Measurements from ENCODE around the gene WBP2. TPM values are rescaled to one million over a fixed set of nuclear protein-coding genes. Genes with fewer than 3 reads are reported as not detected.

WBP2 gene
- total and polyA plus RNA-seq, 10 of the 15 experiments (the other 5 are each of a cell fraction or from before 2014, with no cell fraction given), result 1.5 to 57.3 (median 27.5) TPM

DNA sequence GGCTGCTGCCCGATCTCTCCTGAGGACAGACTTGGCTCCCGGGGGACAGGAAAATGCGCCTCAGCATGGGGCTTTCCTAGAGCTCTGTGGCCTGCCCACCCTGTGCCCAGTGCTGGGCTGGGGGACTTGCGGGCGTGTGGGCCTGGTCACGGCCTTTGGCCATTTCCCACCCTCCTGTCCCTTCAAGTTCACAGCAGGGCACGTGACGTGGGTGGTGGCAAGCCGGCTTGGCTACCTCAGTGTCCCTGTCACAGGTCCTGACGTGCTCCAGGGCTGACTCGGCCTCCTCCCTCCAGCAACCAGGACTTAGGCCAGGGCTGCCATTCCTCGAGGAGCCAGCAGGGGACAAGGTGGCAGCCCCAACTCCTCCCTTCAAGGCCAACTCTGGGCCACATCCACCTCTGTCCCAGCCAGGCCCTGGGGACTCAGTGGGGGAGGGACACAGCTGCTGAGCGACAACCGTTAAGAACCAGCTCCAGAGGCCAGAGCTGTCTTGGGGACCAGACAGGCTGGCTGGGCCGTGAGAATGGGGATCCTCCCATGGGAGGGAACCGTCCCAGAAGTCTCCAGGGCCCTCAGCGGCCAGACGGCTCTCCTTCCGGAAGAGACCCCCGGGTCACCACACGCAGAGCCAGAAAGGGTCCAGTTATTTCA lies 9.9 kb downstream of the WBP2 start (continued):
- TF ChIP-seq, protein P1, sequence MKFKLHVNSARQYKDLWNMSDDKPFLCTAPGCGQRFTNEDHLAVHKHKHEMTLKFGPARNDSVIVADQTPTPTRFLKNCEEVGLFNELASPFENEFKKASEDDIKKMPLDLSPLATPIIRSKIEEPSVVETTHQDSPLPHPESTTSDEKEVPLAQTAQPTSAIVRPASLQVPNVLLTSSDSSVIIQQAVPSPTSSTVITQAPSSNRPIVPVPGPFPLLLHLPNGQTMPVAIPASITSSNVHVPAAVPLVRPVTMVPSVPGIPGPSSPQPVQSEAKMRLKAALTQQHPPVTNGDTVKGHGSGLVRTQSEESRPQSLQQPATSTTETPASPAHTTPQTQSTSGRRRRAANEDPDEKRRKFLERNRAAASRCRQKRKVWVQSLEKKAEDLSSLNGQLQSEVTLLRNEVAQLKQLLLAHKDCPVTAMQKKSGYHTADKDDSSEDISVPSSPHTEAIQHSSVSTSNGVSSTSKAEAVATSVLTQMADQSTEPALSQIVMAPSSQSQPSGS (IDR thresholded peaks at IDR 0.05; ENCODE audit: low read length), result no peak
- TF ChIP-seq ASH2L (IDR thresholded peaks at IDR 0.05; ENCODE audit: borderline replicate concordance, low read depth), result no peak
- TF ChIP-seq, protein P2, sequence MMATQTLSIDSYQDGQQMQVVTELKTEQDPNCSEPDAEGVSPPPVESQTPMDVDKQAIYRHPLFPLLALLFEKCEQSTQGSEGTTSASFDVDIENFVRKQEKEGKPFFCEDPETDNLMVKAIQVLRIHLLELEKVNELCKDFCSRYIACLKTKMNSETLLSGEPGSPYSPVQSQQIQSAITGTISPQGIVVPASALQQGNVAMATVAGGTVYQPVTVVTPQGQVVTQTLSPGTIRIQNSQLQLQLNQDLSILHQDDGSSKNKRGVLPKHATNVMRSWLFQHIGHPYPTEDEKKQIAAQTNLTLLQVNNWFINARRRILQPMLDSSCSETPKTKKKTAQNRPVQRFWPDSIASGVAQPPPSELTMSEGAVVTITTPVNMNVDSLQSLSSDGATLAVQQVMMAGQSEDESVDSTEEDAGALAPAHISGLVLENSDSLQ (IDR thresholded peaks at IDR 0.05), result peak; percentile 89
- TF ChIP-seq RCOR1 (conservative IDR thresholded peaks at IDR 0.05; ENCODE audit: low read depth, low read length), result 0 out of 2 replicates have a peak, but pooled peaks have one; percentile 78
- no peak for TF ChIP-seq MYC (IDR thresholded peaks at IDR 0.05; ENCODE audit: insufficient read depth, insufficient read length, insufficient replicate concordance, low read length, severe bottlenecking)
- TF ChIP-seq GATAD2B (conservative IDR thresholded peaks at IDR 0.05; ENCODE audit: low read depth), result peak; percentile 96
- TF ChIP-seq POLR2AphosphoS5 (IDR thresholded peaks at IDR 0.05; ENCODE audit: low read length), result peak; percentile 39; the same call in 1 of the 2 replicates
- no peak for TF ChIP-seq PAX5 (IDR thresholded peaks at IDR 0.05; ENCODE audit: borderline replicate concordance, low read depth, low read length)
- peak; percentile 68; the same call in 1 of the 2 replicates for TF ChIP-seq YY1 (IDR thresholded peaks at IDR 0.05; ENCODE audit: low read depth, low read length)
- TF ChIP-seq, protein P3, sequence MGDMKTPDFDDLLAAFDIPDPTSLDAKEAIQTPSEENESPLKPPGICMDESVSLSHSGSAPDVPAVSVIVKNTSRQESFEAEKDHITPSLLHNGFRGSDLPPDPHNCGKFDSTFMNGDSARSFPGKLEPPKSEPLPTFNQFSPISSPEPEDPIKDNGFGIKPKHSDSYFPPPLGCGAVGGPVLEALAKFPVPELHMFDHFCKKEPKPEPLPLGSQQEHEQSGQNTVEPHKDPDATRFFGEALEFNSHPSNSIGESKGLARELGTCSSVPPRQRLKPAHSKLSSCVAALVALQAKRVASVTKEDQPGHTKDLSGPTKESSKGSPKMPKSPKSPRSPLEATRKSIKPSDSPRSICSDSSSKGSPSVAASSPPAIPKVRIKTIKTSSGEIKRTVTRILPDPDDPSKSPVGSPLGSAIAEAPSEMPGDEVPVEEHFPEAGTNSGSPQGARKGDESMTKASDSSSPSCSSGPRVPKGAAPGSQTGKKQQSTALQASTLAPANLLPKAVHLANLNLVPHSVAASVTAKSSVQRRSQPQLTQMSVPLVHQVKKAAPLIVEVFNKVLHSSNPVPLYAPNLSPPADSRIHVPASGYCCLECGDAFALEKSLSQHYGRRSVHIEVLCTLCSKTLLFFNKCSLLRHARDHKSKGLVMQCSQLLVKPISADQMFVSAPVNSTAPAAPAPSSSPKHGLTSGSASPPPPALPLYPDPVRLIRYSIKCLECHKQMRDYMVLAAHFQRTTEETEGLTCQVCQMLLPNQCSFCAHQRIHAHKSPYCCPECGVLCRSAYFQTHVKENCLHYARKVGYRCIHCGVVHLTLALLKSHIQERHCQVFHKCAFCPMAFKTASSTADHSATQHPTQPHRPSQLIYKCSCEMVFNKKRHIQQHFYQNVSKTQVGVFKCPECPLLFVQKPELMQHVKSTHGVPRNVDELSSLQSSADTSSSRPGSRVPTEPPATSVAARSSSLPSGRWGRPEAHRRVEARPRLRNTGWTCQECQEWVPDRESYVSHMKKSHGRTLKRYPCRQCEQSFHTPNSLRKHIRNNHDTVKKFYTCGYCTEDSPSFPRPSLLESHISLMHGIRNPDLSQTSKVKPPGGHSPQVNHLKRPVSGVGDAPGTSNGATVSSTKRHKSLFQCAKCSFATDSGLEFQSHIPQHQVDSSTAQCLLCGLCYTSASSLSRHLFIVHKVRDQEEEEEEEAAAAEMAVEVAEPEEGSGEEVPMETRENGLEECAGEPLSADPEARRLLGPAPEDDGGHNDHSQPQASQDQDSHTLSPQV (IDR thresholded peaks at IDR 0.05), result no peak
- no peak for TF ChIP-seq TBL1XR1 (IDR thresholded peaks at IDR 0.05; ENCODE audit: low read depth, low read length)
- no peak for TF ChIP-seq EED (IDR thresholded peaks at IDR 0.05; ENCODE audit: low read depth)
- TF ChIP-seq NBN (IDR thresholded peaks at IDR 0.05), result peak; percentile 93
- no peak for TF ChIP-seq FOS (IDR thresholded peaks at IDR 0.05; ENCODE audit: borderline replicate concordance, extremely low read depth, insufficient read length)
- TF ChIP-seq, protein P4, sequence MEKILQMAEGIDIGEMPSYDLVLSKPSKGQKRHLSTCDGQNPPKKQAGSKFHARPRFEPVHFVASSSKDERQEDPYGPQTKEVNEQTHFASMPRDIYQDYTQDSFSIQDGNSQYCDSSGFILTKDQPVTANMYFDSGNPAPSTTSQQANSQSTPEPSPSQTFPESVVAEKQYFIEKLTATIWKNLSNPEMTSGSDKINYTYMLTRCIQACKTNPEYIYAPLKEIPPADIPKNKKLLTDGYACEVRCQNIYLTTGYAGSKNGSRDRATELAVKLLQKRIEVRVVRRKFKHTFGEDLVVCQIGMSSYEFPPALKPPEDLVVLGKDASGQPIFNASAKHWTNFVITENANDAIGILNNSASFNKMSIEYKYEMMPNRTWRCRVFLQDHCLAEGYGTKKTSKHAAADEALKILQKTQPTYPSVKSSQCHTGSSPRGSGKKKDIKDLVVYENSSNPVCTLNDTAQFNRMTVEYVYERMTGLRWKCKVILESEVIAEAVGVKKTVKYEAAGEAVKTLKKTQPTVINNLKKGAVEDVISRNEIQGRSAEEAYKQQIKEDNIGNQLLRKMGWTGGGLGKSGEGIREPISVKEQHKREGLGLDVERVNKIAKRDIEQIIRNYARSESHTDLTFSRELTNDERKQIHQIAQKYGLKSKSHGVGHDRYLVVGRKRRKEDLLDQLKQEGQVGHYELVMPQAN (conservative IDR thresholded peaks at IDR 0.05), result 0 out of 2 replicates have a peak, but pooled peaks have one; percentile 16
- TF ChIP-seq STAT3 (IDR thresholded peaks at IDR 0.05; ENCODE audit: low read depth, low read length), result no peak
- TF ChIP-seq, protein P5, sequence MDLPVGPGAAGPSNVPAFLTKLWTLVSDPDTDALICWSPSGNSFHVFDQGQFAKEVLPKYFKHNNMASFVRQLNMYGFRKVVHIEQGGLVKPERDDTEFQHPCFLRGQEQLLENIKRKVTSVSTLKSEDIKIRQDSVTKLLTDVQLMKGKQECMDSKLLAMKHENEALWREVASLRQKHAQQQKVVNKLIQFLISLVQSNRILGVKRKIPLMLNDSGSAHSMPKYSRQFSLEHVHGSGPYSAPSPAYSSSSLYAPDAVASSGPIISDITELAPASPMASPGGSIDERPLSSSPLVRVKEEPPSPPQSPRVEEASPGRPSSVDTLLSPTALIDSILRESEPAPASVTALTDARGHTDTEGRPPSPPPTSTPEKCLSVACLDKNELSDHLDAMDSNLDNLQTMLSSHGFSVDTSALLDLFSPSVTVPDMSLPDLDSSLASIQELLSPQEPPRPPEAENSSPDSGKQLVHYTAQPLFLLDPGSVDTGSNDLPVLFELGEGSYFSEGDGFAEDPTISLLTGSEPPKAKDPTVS (IDR thresholded peaks at IDR 0.05; ENCODE audit: low read depth, low read length), result no peak
- peak; percentile 17; the same call in 1 of the 2 replicates for TF ChIP-seq CREB1 (IDR thresholded peaks at IDR 0.05; ENCODE audit: low read depth)
- no peak for TF ChIP-seq SREBF2 (IDR thresholded peaks at IDR 0.05; ENCODE audit: low read length)

Measured in GM12878 (cell line).